ENCODE data around the gene CCDC7. TPM values are rescaled to one million over a fixed set of nuclear protein-coding genes. Genes with fewer than 3 reads are reported as not detected.
"Not testable (repeated sequence)": the region's sequence is repeated elsewhere in the genome, so short reads cannot be mapped to it uniquely, and the experiment has no call there.

The CCDC7 gene
- total RNA-seq, 1 donor from 2014 or later, result 22.8 TPM

GRCh38 chr10:32744321-32744720, 298.4 kb downstream of the CCDC7 start:
- H3K36me3 ChIP-seq, result no peaks in the 10 kb centered on the region
- no peak for DNase-seq
- no peak for ATAC-seq
- H3K4me3 ChIP-seq, result no peak overlapping the region
- H3K27me3 ChIP-seq (ENCODE audit: low read depth), result no peaks in the 10 kb centered on the region
- H3K9me3 ChIP-seq, result no peaks in the 10 kb centered on the region
- intact Hi-C loops (cut with DNase I), result no loop called here
- TF ChIP-seq CTCF (IDR thresholded peaks at IDR 0.05), result no peak
- H3K4me1 ChIP-seq, result no peaks in the 10 kb centered on the region
- no peak overlapping the region for H3K27ac ChIP-seq

GRCh38 chr10:32746869-32747268, 300.9 kb downstream of the CCDC7 start:
- no peak for TF ChIP-seq CTCF (IDR thresholded peaks at IDR 0.05)
- intact Hi-C loops (cut with DNase I), result no loop called here
- Histone ChIP-seq H3K27me3 (ENCODE audit: low read depth) (no peaks in the 10 kb centered on the region), H3K36me3 (no peaks in the 10 kb centered on the region), H3K27ac (no peak overlapping the region), H3K9me3 (no peaks in the 10 kb centered on the region), H3K4me1 (no peaks in the 10 kb centered on the region), H3K4me3 (no peak overlapping the region)
- ATAC-seq (no peak), DNase-seq (no peak)

DNA sequence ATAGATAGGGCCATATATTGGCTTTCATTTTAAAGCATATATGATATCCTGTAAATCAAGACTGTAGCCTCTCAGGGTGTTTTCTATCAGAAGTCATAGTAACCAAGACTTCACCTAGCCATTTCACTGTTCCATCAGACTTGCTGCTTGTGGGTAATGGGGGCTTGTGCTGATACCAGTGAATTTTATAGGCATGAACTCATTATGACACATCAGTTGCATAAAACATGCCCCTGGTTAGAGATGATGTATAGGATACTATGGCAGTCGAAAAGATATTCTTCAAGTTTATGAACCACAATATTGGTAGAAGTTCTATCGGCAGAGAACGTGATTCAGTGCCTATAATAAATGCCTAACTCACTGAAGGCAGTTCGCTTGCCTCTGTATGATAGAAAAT, 305.6 kb downstream of the CCDC7 start:
- H3K4me3 ChIP-seq, result no peak overlapping the region
- TF ChIP-seq CTCF (IDR thresholded peaks at IDR 0.05), result no peak
- intact Hi-C loops (cut with DNase I), result no loop called here
- ATAC-seq (no peak), DNase-seq (no peak)
- no peaks in the 10 kb centered on the region for H3K27me3 ChIP-seq (ENCODE audit: low read depth)
- H3K27ac ChIP-seq, result no peak overlapping the region
- H3K4me1 ChIP-seq, result no peaks in the 10 kb centered on the region
- no peaks in the 10 kb centered on the region for H3K36me3 ChIP-seq
- H3K9me3 ChIP-seq, result peaks cover 9% of the 10 kb centered on the region

DNA sequence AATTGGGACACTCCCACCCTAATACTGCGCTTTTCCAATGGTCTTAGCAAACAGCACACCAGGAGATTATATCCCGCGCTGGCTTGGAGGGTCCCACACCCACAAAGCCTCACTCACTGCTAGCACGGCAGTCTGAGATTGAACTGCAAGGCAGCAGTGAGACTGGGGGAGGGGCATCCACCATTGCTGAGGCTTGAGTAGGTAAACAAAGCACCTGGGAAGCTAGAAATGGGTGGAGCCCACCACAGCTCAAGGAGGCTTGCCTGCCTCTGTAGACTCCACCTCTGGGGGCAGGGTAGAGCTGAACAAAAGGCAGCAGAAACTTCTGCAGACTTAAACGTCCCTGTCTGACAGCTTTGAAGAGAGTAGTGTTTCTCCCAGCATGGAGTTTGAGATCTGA, 309.0 kb downstream of the CCDC7 start:
- H3K9me3 ChIP-seq; DNase-seq; H3K4me3 ChIP-seq; ATAC-seq; H3K36me3 ChIP-seq; intact Hi-C loops (cut with DNase I); H3K27ac ChIP-seq; H3K4me1 ChIP-seq; H3K27me3 ChIP-seq (ENCODE audit: low read depth): not testable (repeated sequence)

DNA sequence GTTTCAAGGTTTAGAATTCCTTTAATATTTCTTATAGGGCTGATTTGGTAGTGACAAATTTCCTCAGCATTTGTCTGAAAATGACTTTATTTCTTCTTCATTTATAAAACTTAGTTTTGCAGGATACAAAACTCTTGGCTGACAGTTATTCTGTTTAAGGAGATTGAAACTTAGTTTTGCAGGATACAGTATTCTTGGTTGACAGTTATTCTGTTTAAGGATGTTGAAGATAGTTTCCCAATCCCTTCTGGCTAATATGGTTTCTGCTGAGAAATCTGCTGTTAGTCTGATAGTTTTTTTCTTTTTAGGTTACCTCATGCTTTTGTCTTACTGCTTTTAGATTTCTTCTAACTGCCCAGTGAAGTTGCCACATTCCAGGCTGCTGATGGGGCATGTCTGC, 325.3 kb downstream of the CCDC7 start:
- ATAC-seq (no peak), DNase-seq (no peak)
- Histone ChIP-seq H3K4me1 (no peaks in the 10 kb centered on the region), H3K9me3 (peaks cover 31% of the 10 kb centered on the region), H3K4me3 (no peak overlapping the region), H3K36me3 (no peaks in the 10 kb centered on the region), H3K27me3 (ENCODE audit: low read depth) (no peaks in the 10 kb centered on the region), H3K27ac (no peak overlapping the region)
- TF ChIP-seq CTCF (IDR thresholded peaks at IDR 0.05), result no peak
- intact Hi-C loops (cut with DNase I), result no loop called here

- Histone ChIP-seq H3K4me3 (no peak overlapping the region), H3K9me3 (peaks cover 27% of the 10 kb centered on the region), H3K4me1 (no peaks in the 10 kb centered on the region), H3K27me3 (ENCODE audit: low read depth) (no peaks in the 10 kb centered on the region), H3K36me3 (no peaks in the 10 kb centered on the region), H3K27ac (no peak overlapping the region)
- DNase-seq (no peak), ATAC-seq (no peak)
- no peak for TF ChIP-seq CTCF (IDR thresholded peaks at IDR 0.05)
- intact Hi-C loops (cut with DNase I), result no loop called here
These were observed 327.2 kb downstream of the CCDC7 start for GRCh38 chr10:32773105-32773504.
